Activated CD4-positive, alpha-beta T cell treated with anti-CD3 and anti-CD28 coated beads for 4 hours (primary cell): ENCODE results near the gene GAS7.
A peak's percentile ranks its signal among the peaks of the same experiment; 100 is the strongest.

ENCODE experiments used
- DNase-seq, 2 donors: peaks; one replicate each; pipeline ENCODE4 v3.0.0-alpha.2; 2020

The GAS7 gene

DNA sequence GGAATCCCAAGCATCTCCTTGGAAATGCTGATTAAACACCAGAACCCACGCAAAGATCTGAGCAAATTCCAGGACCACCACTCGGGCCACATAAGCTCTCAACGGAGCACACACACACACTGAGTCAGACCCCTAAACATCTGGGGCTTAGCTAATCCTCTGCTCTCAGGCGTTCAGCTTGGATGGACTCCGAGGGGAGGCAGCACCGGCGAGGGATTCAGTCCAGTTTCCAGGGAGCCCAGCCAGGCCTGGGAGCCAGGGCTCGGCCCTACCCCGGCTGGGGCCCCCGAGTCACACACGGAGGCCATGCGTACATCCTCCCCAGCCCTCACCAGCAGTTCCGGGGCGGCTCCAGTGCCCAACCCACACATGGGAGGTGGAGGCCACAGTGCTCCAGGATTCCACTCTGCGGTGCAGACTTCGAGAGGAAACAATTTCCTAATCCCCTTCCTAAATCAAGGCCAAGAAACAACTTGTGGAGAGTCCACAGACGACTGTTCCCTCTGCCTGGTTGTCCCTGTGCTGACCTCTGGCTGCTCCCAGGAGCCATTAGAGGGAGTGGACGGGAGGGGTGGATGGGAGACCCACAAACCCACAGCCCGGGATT, 70.5 kb downstream of the GAS7 start:
- DNase-seq = no peak

DNA sequence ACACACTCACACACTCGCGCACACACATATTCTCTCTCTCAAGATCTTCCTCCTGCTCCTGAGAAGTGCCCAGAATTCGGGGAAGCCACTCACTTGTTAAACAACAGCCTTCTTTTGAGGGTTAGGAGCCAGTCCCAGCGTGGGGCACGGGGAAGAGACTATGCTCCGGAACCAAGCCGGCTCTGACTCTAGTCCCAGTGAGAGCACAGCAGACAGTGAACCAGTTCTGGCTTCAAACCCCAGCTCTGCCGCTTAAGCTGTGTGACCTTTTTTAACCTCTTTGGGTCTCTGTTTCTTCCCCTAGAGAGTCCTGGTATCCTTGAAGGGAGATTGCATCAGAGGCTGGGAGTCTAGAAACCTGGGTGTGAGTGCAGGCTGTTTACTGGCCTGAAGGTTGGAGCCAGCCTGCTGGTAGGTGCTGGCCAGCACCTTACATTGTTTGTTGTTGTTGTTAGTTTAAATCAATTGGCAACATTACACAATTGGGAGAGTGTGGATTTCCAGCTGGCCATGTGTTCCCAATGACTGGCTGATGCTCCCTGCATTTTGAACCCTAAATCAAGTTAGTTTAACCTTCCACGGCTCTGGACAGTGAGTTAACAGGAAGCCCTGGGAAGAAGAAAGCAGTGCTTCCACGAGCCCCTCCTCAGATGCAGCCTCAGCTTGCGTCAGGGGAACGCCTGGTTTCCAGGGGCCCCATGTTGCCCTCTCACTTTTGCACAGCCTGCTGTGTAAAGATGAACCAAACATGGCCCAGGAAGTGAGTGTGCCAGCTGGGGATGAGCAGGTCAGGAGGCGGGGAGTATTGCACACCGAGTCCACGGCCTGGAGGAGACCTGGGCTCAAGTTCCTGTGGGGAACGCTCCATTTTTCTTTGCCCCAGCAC, 71.5 kb downstream of the GAS7 start:
- DNase-seq = no peak

DNA sequence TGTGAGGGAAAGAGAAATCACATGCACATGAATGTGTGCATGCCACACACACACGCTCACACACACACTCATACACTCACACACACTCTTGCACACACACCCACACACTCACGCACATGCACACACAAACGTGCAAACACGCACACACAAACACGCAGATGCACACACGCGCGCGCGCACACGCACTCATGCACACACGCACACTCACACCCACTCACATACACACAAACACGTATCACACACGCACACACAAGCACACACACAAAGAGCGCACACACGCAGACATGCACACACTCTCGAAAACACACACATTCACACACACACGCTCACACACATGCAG, 72.2 kb downstream of the GAS7 start:
- DNase-seq = no peak

DNA sequence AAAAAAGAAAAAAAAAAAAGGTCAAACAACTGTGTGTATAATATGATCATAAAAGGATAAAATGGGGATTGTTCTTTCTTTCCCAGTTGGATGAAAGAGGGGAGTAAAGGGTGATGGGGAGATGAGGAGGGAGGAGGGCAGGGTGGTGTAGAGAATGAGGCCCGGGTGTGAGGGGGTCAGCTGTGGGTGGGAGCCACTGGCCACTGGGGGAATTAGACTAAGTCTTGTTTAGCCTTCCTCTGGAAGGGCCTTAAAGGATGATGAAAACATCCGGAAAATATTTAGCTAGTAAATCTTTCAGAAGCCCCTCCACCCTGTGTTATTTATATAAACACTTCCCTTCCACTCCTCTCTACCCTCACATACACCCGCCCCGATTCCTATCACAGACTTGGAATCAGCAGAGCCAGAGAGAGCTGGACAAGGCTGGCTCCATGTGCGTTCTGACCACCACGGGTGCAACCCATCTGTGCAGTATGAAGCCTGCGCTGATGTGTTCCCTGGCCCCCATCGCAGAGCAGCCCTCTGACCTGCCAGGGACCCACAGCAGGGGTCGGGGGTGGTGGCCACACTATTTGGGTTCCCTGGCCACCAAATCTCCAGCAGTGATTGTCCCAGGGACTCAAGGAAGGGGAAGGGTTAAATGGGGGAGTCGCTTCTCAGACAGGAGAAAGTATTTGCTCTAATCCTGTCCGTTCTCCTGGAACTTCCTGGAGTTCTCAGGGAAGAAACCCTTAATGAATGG, 72.7 kb downstream of the GAS7 start:
- no peak for DNase-seq

DNA sequence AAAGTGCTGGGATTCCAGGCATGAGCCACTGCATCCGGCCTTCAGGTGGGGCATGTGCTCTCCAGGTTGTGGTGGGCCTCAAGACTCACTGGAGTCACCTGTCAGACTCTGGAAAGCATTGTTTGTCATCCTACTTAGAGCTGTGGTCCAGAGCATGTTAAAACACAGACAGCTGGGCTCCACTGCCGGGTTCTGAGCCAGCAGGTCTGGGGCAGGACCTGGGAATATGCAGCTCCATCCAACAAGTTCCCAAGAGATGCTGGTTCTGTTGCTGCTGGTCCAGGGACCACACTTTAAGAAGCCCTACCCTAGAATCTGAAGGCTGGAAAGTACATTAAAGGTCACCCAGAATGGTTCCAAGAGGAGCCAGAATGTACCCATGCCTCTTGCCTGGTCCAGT, 75.3 kb downstream of the GAS7 start:
- DNase-seq = no peak

DNA sequence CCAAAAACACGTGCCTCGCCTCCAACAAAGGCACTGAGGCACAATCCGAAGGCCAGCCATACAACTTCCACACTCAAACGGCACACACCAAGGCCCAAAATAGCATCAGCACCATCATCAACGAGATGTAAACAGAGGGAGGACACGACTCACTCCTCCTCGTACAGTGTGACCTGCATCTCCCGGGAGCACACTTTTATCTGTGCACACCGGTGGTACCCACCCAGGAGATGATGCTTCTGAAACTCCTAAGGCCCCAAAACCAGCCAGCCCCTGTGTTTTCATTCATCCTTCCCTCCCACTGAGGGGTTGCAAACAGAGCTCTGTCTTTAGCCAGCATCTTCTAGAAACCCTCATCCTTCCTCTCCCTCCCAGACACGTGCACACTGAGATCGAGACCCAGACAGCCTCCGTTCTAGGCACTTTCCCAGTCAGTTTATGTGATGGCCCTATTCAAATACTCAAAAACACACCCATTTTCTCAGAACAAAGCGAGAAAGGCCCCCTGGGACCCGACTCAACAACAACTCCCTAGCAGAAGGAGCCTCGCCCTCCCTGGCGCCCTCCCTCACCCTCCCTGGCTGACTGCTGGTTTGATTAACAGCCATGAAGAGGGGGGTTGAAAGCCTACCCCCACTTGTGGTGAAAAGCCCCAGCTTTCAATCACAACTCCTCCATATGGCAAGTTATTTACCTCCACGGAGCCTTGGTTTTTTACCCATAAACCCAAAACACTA, 76.3 kb downstream of the GAS7 start:
- DNase-seq = no peak

DNA sequence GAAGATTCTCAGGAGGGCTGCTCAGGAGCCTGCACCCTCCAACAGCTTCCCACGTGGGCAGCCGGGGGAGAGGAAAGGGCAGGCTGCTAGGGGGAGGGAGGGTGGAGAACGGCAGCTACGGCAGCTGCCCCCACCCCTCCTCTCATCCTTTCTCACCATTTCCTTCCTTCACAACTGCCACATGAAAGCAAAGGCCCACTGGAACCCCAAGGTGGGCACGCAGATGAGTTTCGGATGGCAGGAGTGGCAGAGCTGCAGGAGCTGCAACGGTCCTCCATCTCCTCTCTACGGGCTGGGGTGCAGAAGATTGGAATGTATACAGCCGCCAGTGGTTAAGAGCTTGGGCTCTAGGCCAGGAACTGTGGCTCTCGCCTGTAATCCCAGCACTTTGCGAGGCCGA, 77.7 kb downstream of the GAS7 start:
- no peak for DNase-seq

DNA sequence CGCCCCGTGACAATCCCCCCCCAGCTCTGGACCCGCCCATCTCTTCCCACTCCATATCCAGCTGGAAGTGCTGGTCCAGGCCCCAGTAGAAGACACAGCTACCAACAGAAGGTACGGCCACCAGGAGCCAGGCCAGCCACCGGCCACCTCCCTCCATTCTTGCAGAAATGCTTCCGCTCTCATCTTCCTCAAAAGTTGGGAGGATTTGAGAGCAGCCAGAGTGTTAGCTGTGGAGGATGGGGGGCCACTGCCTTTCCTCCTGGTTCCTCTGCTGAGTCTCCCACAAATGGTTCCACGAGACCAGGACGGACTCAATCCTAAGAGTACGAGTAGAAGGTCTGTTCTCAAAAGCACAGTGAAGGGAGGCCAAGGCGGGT, 78.3 kb downstream of the GAS7 start:
- no peak for DNase-seq

DNA sequence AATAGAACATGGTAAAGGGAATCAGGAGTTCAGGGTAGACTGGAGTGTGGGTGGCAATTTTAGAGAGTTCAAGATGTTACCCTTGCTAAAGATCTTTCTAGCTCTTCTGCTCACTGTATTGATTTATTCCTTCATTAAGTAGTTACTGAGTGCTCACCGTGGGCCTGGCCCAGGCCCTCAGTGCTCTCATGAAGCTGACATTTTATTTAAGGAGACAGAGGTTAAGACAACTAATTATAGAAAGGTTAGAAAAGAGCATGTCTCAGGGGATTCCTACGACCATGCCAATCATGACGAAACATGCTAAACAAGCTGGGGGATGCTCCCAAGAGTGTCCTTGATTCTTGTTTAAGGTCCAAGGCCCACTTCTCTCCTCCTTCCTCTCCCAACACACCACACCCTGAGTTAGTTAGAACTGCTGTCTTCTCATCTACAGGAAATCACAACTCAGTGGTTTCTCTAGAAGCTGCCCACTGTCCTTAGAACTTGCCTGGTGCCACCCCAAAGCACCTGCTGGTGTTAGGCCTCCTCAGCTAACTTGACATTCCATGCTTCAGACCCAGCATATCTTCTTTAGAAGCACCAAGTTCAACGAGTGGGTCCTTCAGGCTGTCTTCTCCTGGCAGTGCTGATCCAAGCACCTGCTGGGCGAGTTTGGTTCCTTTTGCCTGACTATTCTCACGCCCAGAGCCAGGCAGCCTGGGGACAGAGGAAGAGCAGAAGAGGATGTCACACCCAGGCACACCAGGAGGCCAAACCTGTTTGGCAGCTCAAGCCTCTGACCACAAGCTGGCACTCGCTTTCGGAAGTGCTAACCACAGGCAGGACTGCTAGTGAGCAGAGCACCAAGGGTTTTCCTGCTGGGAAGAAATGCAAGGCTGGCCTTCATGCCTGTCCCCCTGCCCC, 79.0 kb downstream of the GAS7 start:
- no peak for DNase-seq

DNA sequence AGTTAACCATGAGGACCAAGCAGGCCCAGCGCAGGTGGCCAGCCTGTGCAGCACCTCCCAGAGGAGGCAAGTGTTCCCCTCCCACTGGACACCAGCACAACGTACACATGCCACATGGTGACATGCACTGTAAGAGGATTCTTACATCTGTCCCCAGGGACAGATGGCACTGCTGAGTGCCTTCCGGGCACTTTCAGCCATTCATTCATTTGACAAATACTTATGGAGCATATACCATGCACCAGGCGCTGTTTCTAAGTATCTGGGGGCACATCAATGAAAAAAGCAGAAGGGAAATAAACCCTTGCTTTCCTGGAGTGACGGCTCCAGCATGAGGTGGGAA, 79.6 kb downstream of the GAS7 start:
- DNase-seq = no peak

DNA sequence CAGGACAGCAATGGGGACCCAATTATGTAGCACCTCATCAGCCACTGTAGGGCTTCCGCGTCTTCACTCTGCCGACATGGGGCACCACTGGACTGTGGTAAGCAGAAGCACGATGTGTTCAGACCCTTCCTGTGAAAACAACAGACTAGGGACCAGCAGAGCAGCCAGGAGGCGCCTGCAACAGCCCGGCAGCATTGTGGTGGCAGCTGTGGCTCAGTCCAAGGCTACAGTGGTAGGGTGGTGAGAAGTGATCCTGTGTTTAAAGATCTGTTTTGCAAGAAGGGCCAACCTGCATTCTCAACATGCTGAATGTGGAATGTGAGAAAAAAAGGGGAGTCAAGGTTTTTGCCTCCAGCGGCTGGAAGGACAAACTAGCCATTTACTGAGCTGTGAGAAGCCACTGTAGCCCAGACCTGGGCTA, 80.8 kb downstream of the GAS7 start:
- DNase-seq = no peak

DNA sequence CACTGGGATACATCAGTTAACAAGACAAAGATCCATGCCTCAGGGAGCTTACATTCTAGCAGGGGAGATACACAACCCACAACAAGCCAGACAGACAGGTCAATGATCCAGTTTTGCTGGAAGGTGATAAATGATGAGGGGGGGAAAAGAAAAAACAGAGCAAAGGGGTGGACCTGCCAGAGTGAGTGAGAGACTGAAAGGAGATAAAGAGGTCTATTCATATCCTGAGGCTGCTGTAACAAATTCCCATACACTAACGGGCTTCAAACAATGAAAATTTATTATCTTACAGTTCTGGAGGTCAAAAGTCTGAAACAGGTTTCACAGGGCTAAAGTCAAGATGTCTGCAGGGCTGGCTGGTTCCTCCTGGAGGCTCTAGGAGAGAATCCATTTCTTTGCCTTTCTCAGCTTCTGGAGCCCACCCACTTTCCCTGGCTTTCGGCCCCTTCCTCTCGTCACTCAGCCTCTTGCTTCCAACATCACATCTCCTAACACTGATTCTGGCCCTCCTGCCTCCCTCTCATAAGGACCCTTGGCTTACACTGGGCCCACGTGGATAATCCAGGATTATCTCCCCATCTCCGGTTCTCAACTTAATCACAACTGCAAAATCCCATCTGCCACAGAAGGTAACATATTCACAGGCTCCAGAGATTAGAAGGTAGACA, 81.5 kb downstream of the GAS7 start:
- DNase-seq = no peak

DNA sequence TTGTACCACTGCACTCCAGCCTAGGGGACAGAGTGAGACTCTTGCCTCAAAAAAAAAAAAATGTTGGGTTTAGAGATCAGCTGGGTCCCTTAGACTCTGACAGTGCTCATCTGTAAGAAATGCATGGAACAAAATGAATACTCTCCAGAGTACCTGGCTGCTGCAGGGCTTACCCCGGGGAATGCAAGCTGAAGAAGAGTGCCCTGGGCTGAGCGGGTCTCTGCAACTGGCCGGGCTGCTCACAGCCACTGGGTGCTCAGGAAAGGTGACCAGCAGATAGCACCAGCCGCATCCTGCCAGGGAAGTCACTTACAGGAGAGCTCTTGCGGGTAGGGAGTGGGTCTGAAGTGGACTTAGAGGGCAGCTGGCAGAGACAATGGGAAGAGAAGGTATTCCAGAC, 82.1 kb downstream of the GAS7 start:
- DNase-seq = no peak

DNA sequence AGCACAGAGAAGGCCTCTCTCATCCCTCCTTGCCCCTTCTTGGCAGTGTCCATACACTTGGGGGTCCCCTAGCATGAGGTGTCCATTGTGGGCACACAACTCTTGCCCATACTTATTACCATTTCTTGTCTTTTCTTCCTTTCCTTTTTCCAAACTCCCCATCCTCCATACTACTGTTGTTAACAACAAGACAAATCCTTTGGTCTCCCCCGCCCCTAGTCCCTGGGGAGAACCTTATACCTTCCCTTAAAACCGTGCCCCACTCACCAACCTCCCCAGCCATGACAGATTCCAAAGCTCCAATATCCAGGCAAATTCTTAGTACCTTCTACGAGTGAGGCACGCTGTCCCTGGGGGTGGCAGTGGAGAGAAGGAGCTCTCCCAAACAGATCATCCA, 82.9 kb downstream of the GAS7 start:
- no peak for DNase-seq

DNA sequence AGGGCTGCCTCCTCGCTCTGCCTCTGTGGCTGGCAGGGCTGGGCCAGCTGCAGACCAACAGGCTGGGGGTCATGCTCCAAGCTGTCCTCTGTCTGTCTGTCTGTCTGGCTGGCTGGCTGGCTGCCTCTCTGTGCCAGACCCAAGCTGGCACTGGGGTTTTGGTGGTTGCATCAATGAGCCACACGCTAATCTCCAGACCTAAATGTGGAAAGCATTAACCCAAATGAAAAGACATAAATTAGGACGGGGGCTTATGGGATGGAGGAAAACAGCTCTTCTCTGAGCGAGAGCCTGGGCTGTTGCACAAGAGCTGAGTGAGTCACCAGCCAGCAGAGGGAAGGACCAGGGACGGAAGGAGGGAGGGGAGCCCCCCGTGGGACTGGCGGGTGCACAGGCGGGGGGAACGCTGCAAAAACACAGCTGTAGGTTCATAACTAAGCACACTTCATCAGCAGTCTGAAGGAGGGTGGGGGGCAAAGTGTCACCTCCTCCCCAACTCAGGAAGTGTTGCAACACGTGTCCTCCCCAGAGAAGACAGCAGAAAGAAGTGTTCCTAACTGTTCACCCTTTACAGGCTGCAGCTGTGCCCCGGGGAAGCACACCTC, 83.4 kb downstream of the GAS7 start:
- peak; percentile 38 to 43 for DNase-seq

DNA sequence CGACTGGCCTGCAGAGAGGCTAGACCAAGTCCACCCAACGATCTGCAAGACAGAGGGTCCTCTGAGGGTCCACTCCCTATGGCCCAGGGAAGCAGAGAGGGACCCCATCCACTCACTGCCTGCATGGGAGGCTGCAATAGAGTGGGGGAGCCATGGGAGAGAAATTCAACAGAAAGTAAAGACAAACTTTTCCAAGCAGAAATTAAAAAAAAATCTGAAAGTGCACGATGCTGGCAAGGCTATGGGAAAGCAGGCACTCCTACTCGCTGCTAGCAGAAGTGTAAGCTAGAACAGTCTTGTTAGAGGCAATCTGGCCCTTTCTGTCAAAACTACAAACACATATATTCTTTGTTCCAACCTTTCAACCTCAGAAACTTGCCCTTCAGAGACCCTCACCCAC, 85.4 kb downstream of the GAS7 start:
- no peak for DNase-seq

DNA sequence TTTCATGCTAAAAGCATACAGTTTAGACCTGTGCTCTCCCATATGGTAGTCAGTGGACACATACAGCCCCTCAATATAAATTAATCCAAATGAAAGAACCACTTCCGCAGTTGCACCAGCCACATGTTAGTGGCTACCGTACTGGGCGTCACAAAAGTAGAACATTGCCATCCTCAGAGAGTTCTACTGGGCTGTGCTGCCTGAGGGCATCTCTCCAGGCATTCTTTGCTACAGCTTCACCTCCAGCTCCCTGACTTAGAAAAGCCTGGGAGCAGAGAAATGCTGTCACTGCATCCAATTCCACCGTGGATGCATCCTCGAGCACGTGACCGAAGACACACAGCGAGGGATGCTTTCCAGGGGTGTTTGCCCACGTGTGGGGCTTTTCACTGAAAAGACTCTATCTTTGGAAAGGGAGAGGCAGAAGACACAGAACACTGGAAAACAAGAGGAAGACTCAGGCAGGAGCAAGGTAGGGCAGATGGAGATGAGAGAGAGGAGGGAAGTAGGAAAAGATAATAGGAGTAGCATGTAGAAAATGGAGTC, 86.4 kb downstream of the GAS7 start:
- DNase-seq = no peak

DNA sequence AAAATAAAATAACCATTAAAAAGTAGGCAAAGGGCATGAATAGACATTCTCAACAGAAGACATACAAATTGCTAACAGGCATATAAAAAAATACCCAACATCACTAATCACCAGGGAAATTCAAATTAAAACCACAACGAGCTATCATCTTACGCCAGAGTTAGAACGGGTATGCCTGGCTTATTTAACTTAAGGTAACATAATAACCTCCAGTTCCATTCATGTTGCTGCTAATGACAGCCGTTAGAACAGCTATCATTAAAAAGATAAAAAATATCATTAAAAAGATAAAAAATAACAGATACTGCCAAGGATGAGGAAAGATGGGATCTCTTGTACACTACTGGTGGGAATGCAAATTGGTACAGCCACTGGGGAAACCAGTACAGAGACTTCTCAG, 89.3 kb downstream of the GAS7 start:
- DNase-seq = no peak

DNA sequence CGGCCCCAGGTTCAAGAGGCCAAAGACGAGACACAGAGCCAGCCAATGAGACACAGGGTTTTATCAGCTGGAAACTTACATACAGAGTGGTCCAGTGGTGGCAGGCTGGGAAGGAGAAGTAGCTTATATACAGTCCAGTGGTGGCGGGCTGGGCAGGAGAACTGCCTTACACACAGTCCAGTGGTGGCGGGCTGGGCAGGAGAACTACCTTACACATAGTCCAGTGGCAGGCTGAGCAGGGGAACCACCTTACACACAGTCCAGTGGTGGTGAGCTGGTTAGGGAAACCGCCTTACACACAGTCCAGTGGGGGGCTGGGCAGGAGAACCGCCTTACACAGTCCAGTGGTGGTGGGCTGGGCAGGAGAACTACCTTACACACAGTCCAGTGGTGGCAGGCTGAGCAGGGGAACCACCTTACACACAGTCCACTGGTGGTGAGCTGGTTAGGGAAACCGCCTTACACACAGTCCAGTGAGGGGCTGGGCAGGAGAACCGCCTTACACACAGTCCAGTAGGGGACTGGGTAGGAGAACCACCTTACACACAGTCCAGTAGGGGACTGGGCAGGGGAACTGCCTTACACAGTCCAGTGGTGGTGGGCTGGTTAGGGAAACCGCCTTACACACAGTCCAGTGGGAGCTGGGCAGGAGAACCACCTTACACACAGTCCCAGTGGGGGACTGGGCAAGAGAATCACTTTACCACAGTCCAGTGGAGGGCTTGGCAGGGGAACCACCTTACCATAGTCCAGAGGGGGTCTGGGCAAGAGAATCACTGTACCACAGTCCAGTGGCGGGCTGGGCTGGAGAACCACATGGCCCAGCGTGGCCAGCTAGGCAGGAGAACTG, 90.9 kb downstream of the GAS7 start:
- no peak for DNase-seq

DNA sequence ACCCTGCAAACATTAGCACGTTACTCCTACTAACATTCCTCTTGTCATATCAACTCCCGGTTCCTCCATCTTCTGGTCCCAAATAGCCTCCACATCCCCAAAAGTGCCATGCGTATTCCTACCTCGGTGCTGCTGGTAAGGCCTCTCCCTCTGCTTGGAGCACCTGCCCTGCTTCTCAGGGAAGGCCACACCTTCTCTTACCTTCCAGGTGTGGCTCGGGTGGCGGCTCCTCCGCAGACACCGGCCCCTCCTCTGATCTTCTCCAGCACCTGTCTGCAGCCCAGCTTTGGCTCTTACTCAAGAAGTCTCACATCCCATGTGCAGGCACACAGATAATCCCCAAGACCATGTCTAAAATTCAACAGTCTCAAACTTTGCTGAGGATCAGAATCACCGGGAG, 92.3 kb downstream of the GAS7 start:
- no peak for DNase-seq
